Measurements from ENCODE around the gene PRR29.

The PRR29 gene

DNA sequence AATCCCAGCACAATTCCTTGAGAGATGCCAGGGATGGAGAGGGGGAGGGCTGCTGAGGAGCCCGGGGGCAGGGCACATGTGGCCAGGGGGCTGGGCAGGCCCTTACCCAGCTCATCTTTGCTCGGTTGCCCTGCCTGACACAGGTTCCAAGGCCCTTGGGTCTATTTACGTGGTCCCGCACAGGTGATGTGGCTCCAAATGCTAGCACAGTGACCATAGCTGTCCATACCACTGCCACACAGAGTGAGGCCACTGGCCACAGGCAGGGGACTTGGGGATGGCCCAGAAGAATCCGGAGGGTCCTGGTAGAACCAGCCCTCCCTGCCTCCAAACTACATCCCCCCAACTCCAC lies 10.0 kb upstream of the PRR29 start:
- TF ChIP-seq NFIC (IDR thresholded peaks at IDR 0.05) (no peak), CEBPB (IDR thresholded peaks at IDR 0.05) (no peak), EGR1 (IDR thresholded peaks at IDR 0.05) (no peak), FOXM1 (IDR thresholded peaks at IDR 0.05; ENCODE audit: borderline replicate concordance, low read depth) (no peak), MAX (IDR thresholded peaks at IDR 0.05) (no peak), CREB1 (IDR thresholded peaks at IDR 0.05; ENCODE audit: low read depth) (no peak), YY1 (IDR thresholded peaks at IDR 0.05; ENCODE audit: low read depth) (no peak), ZBTB7A (IDR thresholded peaks at IDR 0.05; ENCODE audit: low read depth) (no peak), TAF1 (IDR thresholded peaks at IDR 0.05; ENCODE audit: low read depth) (no peak), TCF12 (IDR thresholded peaks at IDR 0.05; ENCODE audit: low read depth) (no peak)

GRCh38 chr17:63988741-63989621 lies 9.2 kb upstream of the PRR29 start:
- TF ChIP-seq ZBTB7A (IDR thresholded peaks at IDR 0.05; ENCODE audit: low read depth) (no peak), MAX (IDR thresholded peaks at IDR 0.05) (no peak), RAD21 (IDR thresholded peaks at IDR 0.05; ENCODE audit: low read depth) (no peak), FOXM1 (IDR thresholded peaks at IDR 0.05; ENCODE audit: borderline replicate concordance, low read depth) (no peak), CEBPB (IDR thresholded peaks at IDR 0.05) (no peak), EGR1 (IDR thresholded peaks at IDR 0.05) (no peak), TAF1 (IDR thresholded peaks at IDR 0.05; ENCODE audit: low read depth) (no peak), EP300 (IDR thresholded peaks at IDR 0.05; ENCODE audit: borderline replicate concordance) (no peak), TCF12 (IDR thresholded peaks at IDR 0.05; ENCODE audit: low read depth) (no peak), YY1 (IDR thresholded peaks at IDR 0.05; ENCODE audit: low read depth) (no peak), TEAD4 (IDR thresholded peaks at IDR 0.05) (no peak)
- TF ChIP-seq, protein P1, sequence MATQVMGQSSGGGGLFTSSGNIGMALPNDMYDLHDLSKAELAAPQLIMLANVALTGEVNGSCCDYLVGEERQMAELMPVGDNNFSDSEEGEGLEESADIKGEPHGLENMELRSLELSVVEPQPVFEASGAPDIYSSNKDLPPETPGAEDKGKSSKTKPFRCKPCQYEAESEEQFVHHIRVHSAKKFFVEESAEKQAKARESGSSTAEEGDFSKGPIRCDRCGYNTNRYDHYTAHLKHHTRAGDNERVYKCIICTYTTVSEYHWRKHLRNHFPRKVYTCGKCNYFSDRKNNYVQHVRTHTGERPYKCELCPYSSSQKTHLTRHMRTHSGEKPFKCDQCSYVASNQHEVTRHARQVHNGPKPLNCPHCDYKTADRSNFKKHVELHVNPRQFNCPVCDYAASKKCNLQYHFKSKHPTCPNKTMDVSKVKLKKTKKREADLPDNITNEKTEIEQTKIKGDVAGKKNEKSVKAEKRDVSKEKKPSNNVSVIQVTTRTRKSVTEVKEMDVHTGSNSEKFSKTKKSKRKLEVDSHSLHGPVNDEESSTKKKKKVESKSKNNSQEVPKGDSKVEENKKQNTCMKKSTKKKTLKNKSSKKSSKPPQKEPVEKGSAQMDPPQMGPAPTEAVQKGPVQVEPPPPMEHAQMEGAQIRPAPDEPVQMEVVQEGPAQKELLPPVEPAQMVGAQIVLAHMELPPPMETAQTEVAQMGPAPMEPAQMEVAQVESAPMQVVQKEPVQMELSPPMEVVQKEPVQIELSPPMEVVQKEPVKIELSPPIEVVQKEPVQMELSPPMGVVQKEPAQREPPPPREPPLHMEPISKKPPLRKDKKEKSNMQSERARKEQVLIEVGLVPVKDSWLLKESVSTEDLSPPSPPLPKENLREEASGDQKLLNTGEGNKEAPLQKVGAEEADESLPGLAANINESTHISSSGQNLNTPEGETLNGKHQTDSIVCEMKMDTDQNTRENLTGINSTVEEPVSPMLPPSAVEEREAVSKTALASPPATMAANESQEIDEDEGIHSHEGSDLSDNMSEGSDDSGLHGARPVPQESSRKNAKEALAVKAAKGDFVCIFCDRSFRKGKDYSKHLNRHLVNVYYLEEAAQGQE (IDR thresholded peaks at IDR 0.05; ENCODE audit: low read depth), result no peak
- TF ChIP-seq, protein P2, sequence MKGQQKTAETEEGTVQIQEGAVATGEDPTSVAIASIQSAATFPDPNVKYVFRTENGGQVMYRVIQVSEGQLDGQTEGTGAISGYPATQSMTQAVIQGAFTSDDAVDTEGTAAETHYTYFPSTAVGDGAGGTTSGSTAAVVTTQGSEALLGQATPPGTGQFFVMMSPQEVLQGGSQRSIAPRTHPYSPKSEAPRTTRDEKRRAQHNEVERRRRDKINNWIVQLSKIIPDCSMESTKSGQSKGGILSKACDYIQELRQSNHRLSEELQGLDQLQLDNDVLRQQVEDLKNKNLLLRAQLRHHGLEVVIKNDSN (IDR thresholded peaks at IDR 0.05), result no peak

GRCh38 chr17:63989622-63990345 lies 8.4 kb upstream of the PRR29 start:
- TF ChIP-seq TEAD4 (IDR thresholded peaks at IDR 0.05), result no peak
- TF ChIP-seq TCF12 (IDR thresholded peaks at IDR 0.05; ENCODE audit: low read depth), result no peak
- TF ChIP-seq ZBTB7A (IDR thresholded peaks at IDR 0.05; ENCODE audit: low read depth), result no peak
- no peak for TF ChIP-seq EGR1 (IDR thresholded peaks at IDR 0.05)
- TF ChIP-seq YY1 (IDR thresholded peaks at IDR 0.05; ENCODE audit: low read depth), result no peak
- no peak for TF ChIP-seq RAD21 (IDR thresholded peaks at IDR 0.05; ENCODE audit: low read depth)
- no peak for TF ChIP-seq TAF1 (IDR thresholded peaks at IDR 0.05; ENCODE audit: low read depth)
- no peak for TF ChIP-seq NFIC (IDR thresholded peaks at IDR 0.05)
- TF ChIP-seq, protein P2 (IDR thresholded peaks at IDR 0.05), result no peak
- no peak for TF ChIP-seq CREB1 (IDR thresholded peaks at IDR 0.05; ENCODE audit: low read depth)
- TF ChIP-seq CEBPB (IDR thresholded peaks at IDR 0.05), result no peak
- TF ChIP-seq FOXM1 (IDR thresholded peaks at IDR 0.05; ENCODE audit: borderline replicate concordance, low read depth), result no peak
- no peak for TF ChIP-seq MAX (IDR thresholded peaks at IDR 0.05)
- no peak for TF ChIP-seq EP300 (IDR thresholded peaks at IDR 0.05; ENCODE audit: borderline replicate concordance)

DNA sequence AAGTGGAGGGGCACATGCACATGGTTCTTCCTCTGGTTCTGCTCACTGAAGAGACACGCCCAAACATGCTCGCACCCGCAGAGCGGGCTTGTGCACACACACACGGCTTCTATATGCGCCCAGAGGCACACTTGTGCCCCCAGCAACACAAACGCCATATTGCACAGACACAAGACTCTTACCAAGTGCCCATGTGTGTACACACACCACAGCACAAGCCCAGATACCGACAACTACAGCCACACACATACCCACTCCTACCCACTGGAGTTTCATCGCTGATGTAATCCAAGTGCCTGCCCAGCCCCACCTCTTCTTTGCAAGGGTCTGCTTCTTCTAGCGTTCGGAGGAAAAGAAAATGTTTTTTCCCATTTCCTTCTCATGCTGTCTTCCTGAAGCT lies 6.5 kb upstream of the PRR29 start:
- TF ChIP-seq CREB1 (IDR thresholded peaks at IDR 0.05; ENCODE audit: low read depth) (no peak), EGR1 (IDR thresholded peaks at IDR 0.05) (no peak), MAX (IDR thresholded peaks at IDR 0.05) (no peak), YY1 (IDR thresholded peaks at IDR 0.05; ENCODE audit: low read depth) (no peak), ZBTB7A (IDR thresholded peaks at IDR 0.05; ENCODE audit: low read depth) (no peak), TEAD4 (IDR thresholded peaks at IDR 0.05) (no peak), TCF12 (IDR thresholded peaks at IDR 0.05; ENCODE audit: low read depth) (no peak), TAF1 (IDR thresholded peaks at IDR 0.05; ENCODE audit: low read depth) (no peak), RAD21 (IDR thresholded peaks at IDR 0.05; ENCODE audit: low read depth) (no peak), EP300 (IDR thresholded peaks at IDR 0.05; ENCODE audit: borderline replicate concordance) (no peak), FOXM1 (IDR thresholded peaks at IDR 0.05; ENCODE audit: borderline replicate concordance, low read depth) (no peak), NFIC (IDR thresholded peaks at IDR 0.05) (no peak)
- TF ChIP-seq, protein P2 (IDR thresholded peaks at IDR 0.05), result no peak
- TF ChIP-seq, protein P1 (IDR thresholded peaks at IDR 0.05; ENCODE audit: low read depth), result no peak
